K562 (cell line): Measurements from ENCODE around the gene PIGV. TPM values are rescaled to one million over a fixed set of nuclear protein-coding genes. Genes with fewer than 3 reads are reported as not detected.

Experiments used
- CBFA2T3 ChIP-seq: fragments of 450-650 bp; IDR thresholded peaks from 2 replicates; pipeline ENCODE4 v1.6.1; 2017
- GABPB2 ChIP-seq: fragments of 250-450 bp; sonication (Bioruptor Pico); conservative IDR thresholded peaks from 2 replicates; pipeline ENCODE4 v1.5.1; 2021; ENCODE audit warnings: mild to moderate bottlenecking
- HIVEP1 ChIP-seq: fragments of 250-450 bp; sonication (Bioruptor Pico); IDR thresholded peaks from 2 replicates; pipeline ENCODE4 v1.4.0; 2020; ENCODE audit warnings: mild to moderate bottlenecking
- HNRNPLL ChIP-seq: fragments of 200-400 bp; formaldehyde crosslinking; IDR thresholded peaks from 2 replicates; pipeline ENCODE4 v1.6.1; 2017; ENCODE audit warnings: low read length, low read depth, mild to moderate bottlenecking; ENCODE audit not compliant: poor library complexity, severe bottlenecking
- L3MBTL2 ChIP-seq: fragments of 450-650 bp; IDR thresholded peaks from 2 replicates; pipeline ENCODE4 v1.6.1; 2016; ENCODE audit warnings: mild to moderate bottlenecking, moderate library complexity
- MAFF ChIP-seq: IDR thresholded peaks from 2 replicates; pipeline ENCODE4 v1.6.1; 2012; ENCODE audit warnings: low read length, improper control_type of control experiment
- MAFK ChIP-seq: IDR thresholded peaks from 2 replicates; pipeline ENCODE4 v1.6.1; 2011; ENCODE audit warnings: low read length, improper control_type of control experiment
- MYC ChIP-seq, 2 experiments: fragments of 250-450 bp in 1 of 2; sonication (Bioruptor Pico) in 1 of 2; IDR thresholded peaks; 2 replicates each; pipeline versions ENCODE4 v1.5.1 to v1.6.1; 2012 to 2021; ENCODE audit warnings: low read depth in 2 of 2, borderline replicate concordance in 1 of 2, improper control_type of control experiment in 1 of 2, low read length in 1 of 2, mild to moderate bottlenecking in 1 of 2, moderate library complexity in 1 of 2
- MYNN ChIP-seq, 2 experiments: sonication (generic); formaldehyde crosslinking in 1 of 2; IDR thresholded peaks; 2 replicates each; pipeline versions ENCODE4 v1.5.0 to v1.6.1; 2016 to 2020; ENCODE audit warnings: antibody characterized with exemption in 1 of 2, missing genetic modification reagents in 1 of 2
- NR2C2 ChIP-seq, 2 experiments: fragments of 200-800 bp in 1 of 2; sonication (Bioruptor generic) in 1 of 2; sonication (generic) in 1 of 2; formaldehyde crosslinking in 1 of 2; IDR thresholded peaks; 2 replicates each; pipeline versions ENCODE4 v1.6.1 to v1.8.0; 2016 to 2022; ENCODE audit warnings: mild to moderate bottlenecking in 1 of 2, missing compliant biosample characterization in 1 of 2, missing genetic modification characterization in 1 of 2, missing genetic modification reagents in 1 of 2
- POLR2A ChIP-seq: fragments of 450-650 bp; conservative IDR thresholded peaks from 2 replicates; pipeline ENCODE4 v1.6.1; 2016
- SMAD3 ChIP-seq: fragments of 450-650 bp; formaldehyde crosslinking; conservative IDR thresholded peaks from 2 replicates; pipeline ENCODE4 v1.4.0; 2020; ENCODE audit warnings: mild to moderate bottlenecking
- TCF3 ChIP-seq: sonication (generic); formaldehyde crosslinking; IDR thresholded peaks from 2 replicates; pipeline ENCODE4 v1.4.0; 2020; ENCODE audit warnings: mild to moderate bottlenecking, missing genetic modification reagents
- TSC22D4 ChIP-seq: fragments of 450-650 bp; IDR thresholded peaks from 2 replicates; pipeline ENCODE4 v1.6.1; 2016; ENCODE audit warnings: missing genetic modification characterization, missing biosample characterization, control low read depth
- U2AF1 ChIP-seq: fragments of 200-400 bp; formaldehyde crosslinking; optimal IDR thresholded peaks from 2 replicates; pipeline ENCODE3; 2017; ENCODE audit warnings: mild to moderate bottlenecking, low read depth, low read length, moderate library complexity
- ZNF217 ChIP-seq: sonication (generic); formaldehyde crosslinking; IDR thresholded peaks from 2 replicates; pipeline ENCODE4 v1.8.0; 2022; ENCODE audit warnings: mild to moderate bottlenecking, missing genetic modification reagents
- ZNF551 ChIP-seq: fragments of 250-450 bp; sonication (Bioruptor Pico); IDR thresholded peaks from 2 replicates; pipeline ENCODE4 v1.5.0; 2021; ENCODE audit warnings: mild to moderate bottlenecking, moderate library complexity
- ZNF75A ChIP-seq: fragments of 450-650 bp; formaldehyde crosslinking; IDR thresholded peaks from 2 replicates; pipeline ENCODE4 v1.4.0; 2020; ENCODE audit warnings: mild to moderate bottlenecking
- polyA plus RNA-seq, 8 experiments: library from polyadenylated mRNA; depleted of rRNA in 4 of 8; stranded (reverse) in 5 of 8; unstranded in 3 of 8; fragments of >200 nt; fragmentation: Nextera tagmentation in 2 of 8; fragmentation: Illumina TruSeq in 1 of 8; extraction: Ambion mirVana in 2 of 8; extraction: Trizol in 1 of 8; gene quantifications; 2 replicates each; pipeline versions ENCODE4 v1.2.1 to v1.2.3, GENCODE V29; 2011 to 2014; ENCODE audit warnings: inconsistent platforms in 1 of 8, missing spikeins in 1 of 8
- total RNA-seq, 7 experiments: library from RNA; depleted of rRNA in 6 of 7; stranded (reverse); fragments of >200 nt in 6 of 7; fragmentation: Illumina TruSeq in 2 of 7; extraction: Trizol in 2 of 7; gene quantifications; 2 replicates each; pipeline versions ENCODE4 v1.2.1 to v1.2.3, GENCODE V29; 2011 to 2021; ENCODE audit warnings: low replicate concordance in 1 of 7
- TF ChIP-seq, protein P1 (sequence below): sonication (generic); formaldehyde crosslinking; IDR thresholded peaks from 2 replicates; pipeline ENCODE4 v1.8.0; 2022; ENCODE audit warnings: mild to moderate bottlenecking, missing genetic modification reagents
- TF ChIP-seq, protein P2 (sequence below): fragments of 450-650 bp; formaldehyde crosslinking; IDR thresholded peaks from 2 replicates; pipeline ENCODE4 v1.4.0; 2020; ENCODE audit warnings: mild to moderate bottlenecking, moderate library complexity
- TF ChIP-seq, protein P3 (sequence below): sonication (generic); formaldehyde crosslinking; IDR thresholded peaks from 2 replicates; pipeline ENCODE4 v1.8.0; 2022; ENCODE audit warnings: mild to moderate bottlenecking, missing genetic modification reagents, borderline replicate concordance
- TF ChIP-seq, protein P4 (sequence below): fragments of 450-650 bp; IDR thresholded peaks from 2 replicates; pipeline ENCODE4 v1.6.1; 2016; ENCODE audit warnings: low read depth, mild to moderate bottlenecking, moderate library complexity

PIGV gene
- total and polyA plus RNA-seq, 9 of the 15 experiments (the other 6 are each of a cell fraction or from before 2014, with no cell fraction given), result 8.4 to 21.8 (median 11.7) TPM

DNA sequence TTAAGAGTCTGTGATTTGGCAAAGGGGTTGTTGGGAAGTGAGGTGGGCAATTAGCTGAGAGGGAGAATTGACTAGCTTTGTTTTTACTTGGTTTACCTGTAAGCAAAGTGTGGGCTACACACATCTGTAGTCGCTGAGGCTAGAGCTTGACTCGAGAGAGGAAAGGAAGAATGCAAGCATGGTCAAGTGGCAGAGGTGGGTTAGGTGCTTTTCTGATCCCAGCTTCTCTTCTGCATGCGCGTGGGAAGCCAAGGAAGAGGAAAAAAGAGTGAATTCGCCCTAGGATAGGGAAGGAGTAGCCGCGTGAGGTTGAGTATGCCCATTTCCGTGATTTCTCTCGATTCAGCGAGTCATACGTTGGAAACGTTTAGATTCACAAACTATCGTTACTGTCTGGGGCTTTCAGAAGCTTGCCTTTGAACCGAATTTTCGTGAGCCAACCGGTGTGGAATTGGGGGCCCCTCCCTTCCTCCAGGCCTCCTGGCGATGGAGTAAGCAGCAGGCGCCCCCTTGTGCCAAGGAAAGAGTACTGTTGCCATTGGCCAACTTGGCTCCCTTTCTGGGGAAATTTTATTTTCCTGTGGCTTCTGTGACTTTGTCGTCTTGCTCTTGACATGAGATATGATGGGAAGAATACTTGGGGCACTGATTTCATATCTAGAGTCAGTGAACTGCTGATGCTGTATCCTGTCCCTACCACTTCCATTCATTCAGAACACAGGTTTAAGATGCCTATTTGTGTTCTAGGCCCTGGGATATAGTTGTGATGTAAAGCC is 1.3 kb downstream of the PIGV start (continued):
- no peak for TF ChIP-seq GABPB2 (CRISPR knock-in tag)
- peak; percentile 54 for TF ChIP-seq L3MBTL2
- no peak for TF ChIP-seq TSC22D4
- TF ChIP-seq SMAD3 (CRISPR knock-in tag), result no peak
- TF ChIP-seq ZNF217 (CRISPR knock-in tag), result 0 out of 2 replicates have a peak, but pooled peaks have one; percentile 60
- no peak for TF ChIP-seq CBFA2T3
- TF ChIP-seq MYNN (IDR thresholded peaks at IDR 0.05), result no peak
- TF ChIP-seq MYNN (CRISPR knock-in tag; IDR thresholded peaks at IDR 0.05), result no peak
- no peak for TF ChIP-seq NR2C2 (CRISPR knock-in tag; IDR thresholded peaks at IDR 0.05)
- peak; percentile 11; the same call in 1 of the 2 replicates for TF ChIP-seq NR2C2 (tag; IDR thresholded peaks at IDR 0.05)
- TF ChIP-seq MYC (IDR thresholded peaks at IDR 0.05; ENCODE audit: low read depth, low read length), result peak; percentile 72
- no peak for TF ChIP-seq MYC (CRISPR knock-in tag; IDR thresholded peaks at IDR 0.05; ENCODE audit: borderline replicate concordance, low read depth)
- peak; percentile 78 for TF ChIP-seq HNRNPLL
- TF ChIP-seq U2AF1, result no peak
- TF ChIP-seq, protein P1, sequence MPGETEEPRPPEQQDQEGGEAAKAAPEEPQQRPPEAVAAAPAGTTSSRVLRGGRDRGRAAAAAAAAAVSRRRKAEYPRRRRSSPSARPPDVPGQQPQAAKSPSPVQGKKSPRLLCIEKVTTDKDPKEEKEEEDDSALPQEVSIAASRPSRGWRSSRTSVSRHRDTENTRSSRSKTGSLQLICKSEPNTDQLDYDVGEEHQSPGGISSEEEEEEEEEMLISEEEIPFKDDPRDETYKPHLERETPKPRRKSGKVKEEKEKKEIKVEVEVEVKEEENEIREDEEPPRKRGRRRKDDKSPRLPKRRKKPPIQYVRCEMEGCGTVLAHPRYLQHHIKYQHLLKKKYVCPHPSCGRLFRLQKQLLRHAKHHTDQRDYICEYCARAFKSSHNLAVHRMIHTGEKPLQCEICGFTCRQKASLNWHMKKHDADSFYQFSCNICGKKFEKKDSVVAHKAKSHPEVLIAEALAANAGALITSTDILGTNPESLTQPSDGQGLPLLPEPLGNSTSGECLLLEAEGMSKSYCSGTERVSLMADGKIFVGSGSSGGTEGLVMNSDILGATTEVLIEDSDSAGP, result no peak
- TF ChIP-seq, protein P2, sequence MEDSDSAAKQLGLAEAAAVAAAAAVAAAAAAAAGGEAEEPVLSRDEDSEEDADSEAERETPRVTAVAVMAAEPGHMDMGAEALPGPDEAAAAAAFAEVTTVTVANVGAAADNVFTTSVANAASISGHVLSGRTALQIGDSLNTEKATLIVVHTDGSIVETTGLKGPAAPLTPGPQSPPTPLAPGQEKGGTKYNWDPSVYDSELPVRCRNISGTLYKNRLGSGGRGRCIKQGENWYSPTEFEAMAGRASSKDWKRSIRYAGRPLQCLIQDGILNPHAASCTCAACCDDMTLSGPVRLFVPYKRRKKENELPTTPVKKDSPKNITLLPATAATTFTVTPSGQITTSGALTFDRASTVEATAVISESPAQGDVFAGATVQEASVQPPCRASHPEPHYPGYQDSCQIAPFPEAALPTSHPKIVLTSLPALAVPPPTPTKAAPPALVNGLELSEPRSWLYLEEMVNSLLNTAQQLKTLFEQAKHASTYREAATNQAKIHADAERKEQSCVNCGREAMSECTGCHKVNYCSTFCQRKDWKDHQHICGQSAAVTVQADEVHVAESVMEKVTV (CRISPR knock-in tag), result peak; percentile 99
- peak; percentile 57 for TF ChIP-seq POLR2A
- TF ChIP-seq TCF3, result peak; percentile 10; the same call in 1 of the 2 replicates
- TF ChIP-seq MAFK, result peak; percentile 22; the same call in 1 of the 2 replicates
- 0 out of 2 replicates have a peak, but pooled peaks have one; percentile 21 for TF ChIP-seq ZNF75A (CRISPR knock-in tag)
- no peak for TF ChIP-seq MAFF
- TF ChIP-seq, protein P3, sequence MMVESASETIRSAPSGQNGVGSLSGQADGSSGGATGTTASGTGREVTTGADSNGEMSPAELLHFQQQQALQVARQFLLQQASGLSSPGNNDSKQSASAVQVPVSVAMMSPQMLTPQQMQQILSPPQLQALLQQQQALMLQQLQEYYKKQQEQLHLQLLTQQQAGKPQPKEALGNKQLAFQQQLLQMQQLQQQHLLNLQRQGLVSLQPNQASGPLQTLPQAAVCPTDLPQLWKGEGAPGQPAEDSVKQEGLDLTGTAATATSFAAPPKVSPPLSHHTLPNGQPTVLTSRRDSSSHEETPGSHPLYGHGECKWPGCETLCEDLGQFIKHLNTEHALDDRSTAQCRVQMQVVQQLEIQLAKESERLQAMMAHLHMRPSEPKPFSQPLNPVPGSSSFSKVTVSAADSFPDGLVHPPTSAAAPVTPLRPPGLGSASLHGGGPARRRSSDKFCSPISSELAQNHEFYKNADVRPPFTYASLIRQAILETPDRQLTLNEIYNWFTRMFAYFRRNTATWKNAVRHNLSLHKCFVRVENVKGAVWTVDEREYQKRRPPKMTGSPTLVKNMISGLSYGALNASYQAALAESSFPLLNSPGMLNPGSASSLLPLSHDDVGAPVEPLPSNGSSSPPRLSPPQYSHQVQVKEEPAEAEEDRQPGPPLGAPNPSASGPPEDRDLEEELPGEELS (CRISPR knock-in tag), result 0 out of 2 replicates have a peak, but pooled peaks have one; percentile 52
- TF ChIP-seq HIVEP1, result no peak
- no peak for TF ChIP-seq ZNF551 (CRISPR knock-in tag)
- TF ChIP-seq, protein P4, sequence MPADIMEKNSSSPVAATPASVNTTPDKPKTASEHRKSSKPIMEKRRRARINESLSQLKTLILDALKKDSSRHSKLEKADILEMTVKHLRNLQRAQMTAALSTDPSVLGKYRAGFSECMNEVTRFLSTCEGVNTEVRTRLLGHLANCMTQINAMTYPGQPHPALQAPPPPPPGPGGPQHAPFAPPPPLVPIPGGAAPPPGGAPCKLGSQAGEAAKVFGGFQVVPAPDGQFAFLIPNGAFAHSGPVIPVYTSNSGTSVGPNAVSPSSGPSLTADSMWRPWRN, result peak; percentile 30; the same call in 1 of the 2 replicates
